ENCODE measurements around the gene YWHAH.

- TF ChIP-seq EZH2 (IDR thresholded peaks at IDR 0.05; ENCODE audit: insufficient read depth, poor library complexity, severe bottlenecking) (no peak), EZH2phosphoT487 (IDR thresholded peaks at IDR 0.05; ENCODE audit: insufficient read depth, low read depth) (no peak)
Measured at GRCh38 chr22:31899669-31900068, 44.7 kb upstream of the YWHAH start.

Measured in GM23248 (cell line).